ENCODE data around the gene TMEM267. TPM values are rescaled to one million over a fixed set of nuclear protein-coding genes. Genes with fewer than 3 reads are reported as not detected.

Gene TMEM267, protein sequence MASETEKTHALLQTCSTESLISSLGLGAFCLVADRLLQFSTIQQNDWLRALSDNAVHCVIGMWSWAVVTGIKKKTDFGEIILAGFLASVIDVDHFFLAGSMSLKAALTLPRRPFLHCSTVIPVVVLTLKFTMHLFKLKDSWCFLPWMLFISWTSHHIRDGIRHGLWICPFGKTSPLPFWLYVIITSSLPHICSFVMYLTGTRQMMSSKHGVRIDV
- 41.0 and 51.3 TPM in 2 replicates for polyA plus RNA-seq

DNA sequence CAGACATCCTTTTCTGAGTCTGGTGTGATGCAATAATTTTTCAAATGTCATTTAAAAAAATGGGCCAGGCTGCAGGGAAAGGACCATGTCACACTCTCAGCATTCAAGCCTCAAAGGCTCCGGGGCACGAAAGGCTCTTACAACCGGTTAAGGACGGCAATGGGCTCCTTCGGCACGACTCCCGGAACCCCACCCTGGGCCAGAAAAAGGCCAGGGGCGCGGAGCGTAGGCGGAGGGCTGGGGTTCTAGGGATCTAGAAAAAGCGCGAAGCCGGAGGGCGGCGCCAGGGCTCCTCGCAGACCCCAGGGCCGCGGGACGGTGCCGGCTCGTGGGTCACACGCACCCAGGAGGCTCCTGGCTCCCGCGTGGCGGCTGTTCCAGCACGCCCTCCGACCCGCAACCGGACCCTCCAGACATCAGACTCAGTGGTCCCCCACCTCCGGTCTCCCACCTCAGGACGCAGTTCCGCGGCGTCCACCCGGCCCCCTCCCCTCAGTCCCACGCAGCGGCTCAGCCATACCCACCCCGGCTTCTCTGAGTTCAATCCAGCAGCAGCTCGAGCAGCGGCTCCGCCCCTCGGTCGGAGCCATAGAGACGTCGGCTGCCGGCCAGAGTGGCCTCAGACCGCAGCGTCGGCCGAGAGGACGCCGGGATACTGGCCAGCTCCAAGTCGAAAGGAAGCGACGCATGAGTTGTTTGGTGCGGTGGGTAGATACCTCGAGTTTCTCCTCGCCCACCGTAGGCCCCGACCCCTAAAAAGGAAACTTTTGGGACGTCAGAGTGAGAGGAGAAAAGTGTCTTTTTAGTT, at the start of gene TMEM267:
Gene TMEM267, minus strand, starts transcription at position 568 of the 808 bp plus-strand sequence. CDS start 29,896 bp downstream, outside the sequence.

DNA sequence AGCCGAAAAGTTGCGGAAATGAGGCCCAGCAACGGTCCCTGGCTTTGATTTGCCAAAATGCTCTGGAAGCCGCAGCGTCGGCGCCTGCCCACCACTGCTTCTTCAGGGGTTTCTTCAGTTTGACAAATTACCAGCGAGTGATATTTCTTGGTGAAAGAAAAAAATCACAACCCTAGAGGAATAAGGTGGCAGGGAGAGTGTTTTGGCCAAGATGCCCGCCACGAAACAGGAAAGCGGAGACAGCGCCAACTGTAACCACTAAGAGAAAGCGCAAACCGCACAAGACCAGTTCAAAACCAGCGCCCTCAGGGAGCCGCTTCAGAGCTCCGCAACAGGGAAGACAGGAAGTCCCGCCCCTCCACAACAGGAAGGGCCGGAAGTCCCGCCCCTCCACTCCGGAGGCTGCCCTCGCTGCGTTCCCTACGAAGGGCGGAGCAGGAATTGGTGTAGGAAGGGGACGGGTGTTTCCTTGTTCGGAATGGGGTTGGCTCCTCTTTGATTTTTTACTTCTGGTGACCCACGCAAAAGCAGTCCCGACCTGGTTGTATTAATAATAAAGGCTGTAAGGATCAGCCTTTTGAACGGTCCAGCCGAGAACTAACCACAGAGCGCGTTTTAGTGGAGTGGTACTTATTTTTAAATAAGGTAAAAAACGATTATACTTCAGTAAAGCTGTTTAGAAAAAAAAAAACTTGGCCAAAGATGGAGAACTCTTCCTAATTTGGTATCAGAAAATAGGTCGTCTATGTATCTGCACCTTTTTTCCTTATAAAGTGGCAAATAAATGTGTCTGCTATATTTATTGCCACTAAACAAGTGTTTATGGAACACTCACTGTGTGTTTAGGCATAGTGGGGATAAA, 31.4 kb upstream of the TMEM267 start, which contains the start of gene C5orf34:
Gene C5orf34, minus strand, starts transcription at position 333 of the 862 bp plus-strand sequence. CDS start 5,809 bp downstream, outside the sequence.

DNA sequence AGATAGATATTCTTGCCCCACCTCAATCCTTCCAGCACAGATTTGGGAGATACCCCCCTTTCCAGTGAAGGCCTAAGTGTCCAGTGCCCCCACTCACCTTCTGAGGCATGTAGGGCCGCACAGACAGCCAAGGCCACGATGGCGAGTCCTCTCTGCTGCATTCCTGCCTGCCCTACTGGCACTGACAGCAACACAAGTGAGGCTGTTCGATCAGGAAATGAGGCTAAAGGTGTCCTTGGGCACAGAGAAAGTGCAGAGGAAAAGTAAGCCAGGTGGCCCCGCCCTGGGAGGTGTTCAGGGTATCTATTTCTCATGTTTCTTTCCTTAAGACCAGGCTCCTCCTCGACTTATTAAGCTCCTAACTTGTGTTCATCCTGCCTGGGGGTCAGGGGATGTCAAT, 71.5 kb downstream of the TMEM267 start, which contains the start of gene CCL28:
Gene CCL28, minus strand, starts transcription at position 236 of the 400 bp plus-strand sequence. Its CDS starts 75 bp downstream, at position 161.

Other genes starting within 250 kb of the TMEM267 start
- 56.6 and 101 TPM in 2 replicates for gene HMGCS1, start 170.5 kb downstream of the TMEM267 start, polyA plus RNA-seq
- gene CCL28, start 71.5 kb downstream of the TMEM267 start, polyA plus RNA-seq, result not detected in 2 replicates
- 0.67 and 1.4 TPM in 2 replicates for gene C5orf34, start 31.3 kb upstream of the TMEM267 start, polyA plus RNA-seq
- 75.3 and 107 TPM in 2 replicates for gene PAIP1, start 73.2 kb upstream of the TMEM267 start, polyA plus RNA-seq
- 24.7 and 32.8 TPM in 2 replicates for gene NNT, start 119.3 kb upstream of the TMEM267 start, polyA plus RNA-seq